B cell (primary cell): ENCODE results near the gene PDGFRA. TPM values are rescaled to one million over a fixed set of nuclear protein-coding genes. Genes with fewer than 3 reads are reported as not detected.

Source experiments
- ATAC-seq: fragments of 200-7000 bp; cut with Tn5 transposase; one replicate; pipeline ENCODE4 v1.10.0; 2021; ENCODE audit warnings: low read depth, mild to moderate bottlenecking, moderate number of reproducible peaks, moderate library complexity
- CTCF ChIA-PET: fragments of 350-600 bp; sonication (Branson Sonifier 250); formaldehyde crosslinking; loops from one replicate; lab custom pipeline; 2021; ENCODE audit warnings: antibody characterized with exemption, inconsistent platforms; lab: Charles Lee
- POLR2A ChIA-PET: fragments of 350-600 bp; sonication (Branson Sonifier 250); formaldehyde crosslinking; loops from one replicate; lab custom pipeline; 2021; ENCODE audit warnings: antibody characterized with exemption; lab: Charles Lee
- DNase-seq: peaks from one replicate; pipeline ENCODE4 v3.0.0; 2013
- H2AFZ ChIP-seq: 2 replicates; pipeline ENCODE4 v1.6.1; 2012; ENCODE audit warnings: mild to moderate bottlenecking, low read depth, low read length; ENCODE audit not compliant: insufficient read depth, poor library complexity, severe bottlenecking
- H3K27ac ChIP-seq, 2 donors: 1 replicate in 1 of 2; 2 replicates in 1 of 2; pipeline ENCODE4 v1.5.1; 2012 to 2013; ENCODE audit warnings: low read length in 2 of 2, mild to moderate bottlenecking in 2 of 2, moderate library complexity in 1 of 2
- H3K27me3 ChIP-seq, 4 experiments: fragments of 200-600 bp in 1 of 4; sonication (generic) in 1 of 4; replicated peaks in 1 of 4; 1 replicate in 2 of 4; 2 replicates in 2 of 4; pipeline versions ENCODE4 v1.6.1 to v1.7.0; 2013 to 2016; ENCODE audit warnings: low read length in 3 of 4, mild to moderate bottlenecking in 2 of 4, mixed read lengths in 1 of 4, moderate library complexity in 1 of 4; ENCODE audit not compliant: insufficient read depth in 4 of 4, control insufficient read depth in 3 of 4; ENCODE audit errors: control extremely low read depth in 1 of 4
- H3K36me3 ChIP-seq, 2 experiments: replicated peaks in 1 of 2; 1 replicate in 1 of 2; 2 replicates in 1 of 2; pipeline versions ENCODE4 v1.6.1 to v1.7.1; 2013; ENCODE audit warnings: low read length in 1 of 2; ENCODE audit not compliant: insufficient read depth in 2 of 2, control insufficient read depth in 1 of 2; ENCODE audit errors: control extremely low read depth in 1 of 2, extremely low read depth in 1 of 2
- H3K4me1 ChIP-seq, 2 donors: fragments of 200-600 bp in 1 of 2; sonication (generic) in 1 of 2; 1 replicate in 1 of 2; 2 replicates in 1 of 2; pipeline versions ENCODE4 v1.5.1 to v1.6.1; 2013 to 2017; ENCODE audit warnings: low read length in 2 of 2; ENCODE audit not compliant: control insufficient read depth in 2 of 2, insufficient read depth in 2 of 2
- H3K4me2 ChIP-seq: replicated peaks from 2 replicates; pipeline ENCODE3; 2012; ENCODE audit warnings: mild to moderate bottlenecking, low read depth, low read length; ENCODE audit not compliant: poor library complexity, severe bottlenecking
- H3K4me3 ChIP-seq, 5 experiments: fragments of 200-600 bp in 1 of 5; sonication (generic) in 1 of 5; 1 replicate in 3 of 5; 2 replicates in 2 of 5; pipeline versions ENCODE4 v1.5.1 to v1.7.0; 2011 to 2016; ENCODE audit warnings: low read length in 4 of 5, mild to moderate bottlenecking in 4 of 5, low read depth in 2 of 5, control low read depth in 1 of 5, moderate library complexity in 1 of 5; ENCODE audit not compliant: insufficient read depth in 1 of 5; ENCODE audit errors: control extremely low read depth in 1 of 5, extremely low read depth in 1 of 5
- H3K79me2 ChIP-seq: fragments of 200-600 bp; sonication (generic); one replicate; pipeline ENCODE4 v1.6.0; 2016; ENCODE audit warnings: low read length; ENCODE audit not compliant: control insufficient read depth, insufficient read depth
- H3K9ac ChIP-seq: fragments of 200-600 bp; sonication (generic); 2 replicates; pipeline ENCODE4 v1.6.1; 2017; ENCODE audit warnings: mild to moderate bottlenecking, low read length, moderate library complexity
- H3K9me3 ChIP-seq, 3 donors: one replicate each; pipeline versions ENCODE4 v1.6.1 to v1.7.1; 2013; ENCODE audit warnings: low read length in 2 of 3; ENCODE audit not compliant: control insufficient read depth in 2 of 3, insufficient read depth in 1 of 3; ENCODE audit errors: control extremely low read depth in 1 of 3
- H4K20me1 ChIP-seq: 2 replicates; pipeline ENCODE4 v1.6.0; 2012; ENCODE audit warnings: mild to moderate bottlenecking, low read length; ENCODE audit not compliant: insufficient read depth, control insufficient read depth, poor library complexity, severe bottlenecking
- H3K27ac Mint-ChIP-seq: one replicate; pipeline ENCODE4 v1.8.0; 2021; ENCODE audit warnings: mixed read lengths
- H3K27me3 Mint-ChIP-seq: one replicate; pipeline ENCODE4 v1.8.0; 2021; ENCODE audit warnings: mixed read lengths
- H3K4me1 Mint-ChIP-seq: one replicate; pipeline ENCODE4 v1.8.0; 2021; ENCODE audit warnings: mixed read lengths
- H3K4me3 Mint-ChIP-seq: one replicate; pipeline ENCODE4 v1.8.0; 2021; ENCODE audit warnings: mixed read lengths
- H3K9me3 Mint-ChIP-seq: one replicate; pipeline ENCODE4 v1.8.0; 2022; ENCODE audit warnings: mixed read lengths; ENCODE audit not compliant: insufficient read depth
- CTCF ChIP-seq: fragments of 200-600 bp; IDR thresholded peaks from one replicate; pipeline ENCODE4 v1.8.0; 2022; ENCODE audit warnings: antibody characterized with exemption, mild to moderate bottlenecking
- EZH2 ChIP-seq: IDR thresholded peaks from 2 replicates; pipeline ENCODE4 v1.6.1; 2012; ENCODE audit warnings: borderline replicate concordance, low read depth, mild to moderate bottlenecking, moderate library complexity, low read length; ENCODE audit not compliant: insufficient read depth, poor library complexity, severe bottlenecking
- WGBS: methylation state at CpG from one replicate; pipeline ENCODE4 v1.1.5; 2013; ENCODE audit warnings: missing lambda C conversion rate; ENCODE audit not compliant: insufficient coverage; 5-methylcytosine and 5-hydroxymethylcytosine counted together
- intact Hi-C: fragments of 100-400 bp; cut with micrococcal nuclease; formaldehyde crosslinking; loops from one replicate; pipeline ENCODE4 v1.10.0; 2022
- polyA plus RNA-seq: library from polyadenylated mRNA; depleted of rRNA; stranded (reverse); fragments of >200 nt; gene quantifications from 2 replicates; pipeline ENCODE4 v1.2.3, GENCODE V29; 2012
- total RNA-seq, 2 donors: library from RNA; stranded (reverse); fragments of 120-200 nt in 1 of 2; gene quantifications; 1 replicate in 1 of 2; 2 replicates in 1 of 2; pipeline versions ENCODE4 v1.2.3 to v1.2.4, GENCODE V29; 2013 to 2022

PDGFRA gene
- total and polyA plus RNA-seq, 2 donors (not counting 1 experiment from before 2014, with no cell fraction given) = not detected

- Mint-ChIP-seq H3K27ac (no peak overlapping the region), H3K9me3 (no peaks in the 10 kb centered on the region), H3K4me3 (no peak overlapping the region), H3K4me1 (peaks cover 3% of the 10 kb centered on the region), H3K27me3 (peaks cover 8% of the 10 kb centered on the region)
- ATAC-seq (peak; percentile 28), DNase-seq (peak; percentile 60)
- POLR2A ChIA-PET = no interaction called here
- no peaks in the 10 kb centered on the region for H4K20me1 ChIP-seq
- peaks cover 0 to 2% of the 10 kb centered on the region in 2 donors for H3K4me1 ChIP-seq
- no peak overlapping the region for H3K9ac ChIP-seq
- CTCF ChIA-PET = interaction anchor here (1.4 kb wide), 1 partner anchor 519 kb away, joined by 3 read pairs; no protein-coding TSS in a partner anchor
- H3K9me3 ChIP-seq = peaks cover 0 to 8% (median 0%) of the 10 kb centered on the region in 3 donors
- H2AFZ ChIP-seq = no peak overlapping the region
- WGBS = 45% methylated on average over 6 of the region's 10 CpGs
- no peak overlapping the region for H3K27ac ChIP-seq
- peak; percentile 65 for TF ChIP-seq CTCF
- no peak for TF ChIP-seq EZH2
- H3K27me3 ChIP-seq = no peaks in the 10 kb centered on the region
- H3K79me2 ChIP-seq = no peaks in the 10 kb centered on the region
- H3K36me3 ChIP-seq = no peaks in the 10 kb centered on the region
- intact Hi-C loops = loop anchor here (5.0 kb wide), 3 partner anchors 519 to 1414 kb away; no protein-coding TSS in a partner anchor
- H3K4me2 ChIP-seq = no peak overlapping the region
- no peak overlapping the region for H3K4me3 ChIP-seq
These were observed 93.8 kb downstream of the PDGFRA start for GRCh38 chr4:54322818-54323417.

- CTCF ChIA-PET = no interaction called here
- Mint-ChIP-seq H3K27me3 (peaks cover 8% of the 10 kb centered on the region), H3K27ac (no peak overlapping the region)
These were observed 101.8 kb downstream of the PDGFRA start for GRCh38 chr4:54330896-54331295.

More at GRCh38 chr4:54330896-54331295, 101.8 kb downstream of the PDGFRA start:
- TF ChIP-seq EZH2 = no peak
- TF ChIP-seq CTCF = no peak
- Histone ChIP-seq H3K4me3 (no peak overlapping the region), H3K27me3 (peaks cover 0 to 2% (median 0%) of the 10 kb centered on the region in 4 experiments), H3K9me3 (peaks cover 0 to 5% (median 0%) of the 10 kb centered on the region in 3 donors), H2AFZ (no peak overlapping the region), H3K27ac (no peak overlapping the region), H3K9ac (no peak overlapping the region), H3K36me3 (no peaks in the 10 kb centered on the region), H3K4me2 (no peak overlapping the region), H3K79me2 (no peaks in the 10 kb centered on the region), H4K20me1 (no peaks in the 10 kb centered on the region), H3K4me1 (no peaks in the 10 kb centered on the region)
- intact Hi-C loops = no loop called here
- no peak for DNase-seq
- Mint-ChIP-seq H3K4me1 (no peaks in the 10 kb centered on the region), H3K9me3 (no peaks in the 10 kb centered on the region), H3K4me3 (no peak overlapping the region)
- POLR2A ChIA-PET = no interaction called here
- no peak for ATAC-seq
- WGBS = 98% methylated on average over 3 of the region's 3 CpGs
